ENCODE results near the gene SARS1.
A peak's percentile ranks its signal among the peaks of the same experiment; 100 is the strongest.

The SARS1 gene

GRCh38 chr1:109262231-109263055, 48.7 kb downstream of the SARS1 start:
- DNase-seq (ENCODE audit: low read depth, low spot score), result no peak
- Histone ChIP-seq H3K27ac (ENCODE audit: low read length) (no peak overlapping the region), H3K9me3 (ENCODE audit: control insufficient read depth, insufficient read depth, low read length) (no peaks in the 10 kb centered on the region), H3K4me3 (ENCODE audit: low read length) (no peak overlapping the region), H3K4me1 (ENCODE audit: control insufficient read depth, insufficient read depth, low read length) (peaks cover 5% of the 10 kb centered on the region), H3K27me3 (ENCODE audit: control insufficient read depth, insufficient read depth, low read length) (no peaks in the 10 kb centered on the region), H3K36me3 (ENCODE audit: control insufficient read depth, insufficient read depth, low read length) (peaks cover 28% of the 10 kb centered on the region)
- WGBS (ENCODE audit: insufficient coverage, insufficient read length), result no CpG with 5 or more reads among the region's 22 CpGs

- Histone ChIP-seq H3K27ac (ENCODE audit: low read length) (no peak overlapping the region), H3K27me3 (ENCODE audit: control insufficient read depth, insufficient read depth, low read length) (no peaks in the 10 kb centered on the region), H3K4me3 (ENCODE audit: low read length) (no peak overlapping the region), H3K4me1 (ENCODE audit: control insufficient read depth, insufficient read depth, low read length) (peaks cover 5% of the 10 kb centered on the region), H3K9me3 (ENCODE audit: control insufficient read depth, insufficient read depth, low read length) (no peaks in the 10 kb centered on the region), H3K36me3 (ENCODE audit: control insufficient read depth, insufficient read depth, low read length) (peaks cover 32% of the 10 kb centered on the region)
- no CpG with 5 or more reads among the region's 12 CpGs for WGBS (ENCODE audit: insufficient coverage, insufficient read length)
- DNase-seq (ENCODE audit: low read depth, low spot score), result no peak
Observed at GRCh38 chr1:109263234-109263596, 49.5 kb downstream of the SARS1 start.

- no CpG with 5 or more reads among the region's 29 CpGs for WGBS (ENCODE audit: insufficient coverage, insufficient read length)
- no peak overlapping the region for H3K4me3 ChIP-seq (ENCODE audit: low read length)
- peaks cover 29% of the 10 kb centered on the region for H3K36me3 ChIP-seq (ENCODE audit: control insufficient read depth, insufficient read depth, low read length)
- no peaks in the 10 kb centered on the region for H3K9me3 ChIP-seq (ENCODE audit: control insufficient read depth, insufficient read depth, low read length)
- H3K27ac ChIP-seq (ENCODE audit: low read length), result no peak overlapping the region
- no peaks in the 10 kb centered on the region for H3K27me3 ChIP-seq (ENCODE audit: control insufficient read depth, insufficient read depth, low read length)
- peak; percentile 88 for DNase-seq (ENCODE audit: low read depth, low spot score)
- peaks cover 5% of the 10 kb centered on the region for H3K4me1 ChIP-seq (ENCODE audit: control insufficient read depth, insufficient read depth, low read length)
Observed at GRCh38 chr1:109263597-109264378, 50.1 kb downstream of the SARS1 start.

DNA sequence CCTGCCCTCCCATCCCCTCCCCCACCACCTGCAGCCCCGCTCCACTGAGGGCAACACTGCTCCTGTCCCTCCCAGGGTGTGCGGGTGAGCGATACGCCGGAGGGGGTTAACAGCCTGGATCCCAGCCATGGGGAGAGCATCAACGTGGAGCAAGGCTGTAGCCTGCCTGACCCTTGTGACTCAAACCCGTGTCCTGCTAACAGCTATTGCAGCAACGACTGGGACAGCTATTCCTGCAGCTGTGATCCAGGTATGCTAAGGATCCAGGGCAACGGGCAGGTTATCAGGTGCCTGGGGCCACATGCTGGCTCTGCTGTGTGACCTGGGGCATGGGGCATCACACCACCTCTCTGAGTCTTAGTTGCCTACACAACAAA, 50.6 kb downstream of the SARS1 start:
- DNase-seq (ENCODE audit: low read depth, low spot score), result no peak
- Histone ChIP-seq H3K4me1 (ENCODE audit: control insufficient read depth, insufficient read depth, low read length) (peaks cover 5% of the 10 kb centered on the region), H3K27me3 (ENCODE audit: control insufficient read depth, insufficient read depth, low read length) (no peaks in the 10 kb centered on the region), H3K27ac (ENCODE audit: low read length) (no peak overlapping the region), H3K4me3 (ENCODE audit: low read length) (no peak overlapping the region), H3K9me3 (ENCODE audit: control insufficient read depth, insufficient read depth, low read length) (no peaks in the 10 kb centered on the region), H3K36me3 (ENCODE audit: control insufficient read depth, insufficient read depth, low read length) (peaks cover 29% of the 10 kb centered on the region)
- WGBS (ENCODE audit: insufficient coverage, insufficient read length), result no CpG with 5 or more reads among the region's 9 CpGs

DNA sequence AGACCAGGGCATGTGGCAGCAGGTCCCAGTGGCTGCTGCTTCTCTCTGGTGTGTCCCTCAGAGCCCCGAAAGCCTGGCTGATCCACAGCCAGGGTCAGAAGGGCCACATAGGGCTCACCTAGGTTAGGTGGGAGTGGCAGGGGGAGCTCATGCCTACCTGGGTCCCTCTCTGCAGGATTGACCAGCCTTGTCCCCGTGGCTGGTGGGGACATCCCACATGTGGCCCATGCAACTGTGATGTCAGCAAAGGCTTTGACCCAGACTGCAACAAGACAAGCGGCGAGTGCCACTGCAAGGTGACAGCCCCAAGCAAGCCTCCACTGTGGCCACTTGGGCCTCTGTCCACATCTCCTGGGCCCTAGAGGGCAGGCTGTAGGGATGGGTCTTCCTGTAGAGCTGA, 51.3 kb downstream of the SARS1 start:
- no peak overlapping the region for H3K27ac ChIP-seq (ENCODE audit: low read length)
- no peak overlapping the region for H3K4me3 ChIP-seq (ENCODE audit: low read length)
- no peaks in the 10 kb centered on the region for H3K27me3 ChIP-seq (ENCODE audit: control insufficient read depth, insufficient read depth, low read length)
- WGBS (ENCODE audit: insufficient coverage, insufficient read length), result no CpG with 5 or more reads among the region's 4 CpGs
- no peak for DNase-seq (ENCODE audit: low read depth, low spot score)
- H3K4me1 ChIP-seq (ENCODE audit: control insufficient read depth, insufficient read depth, low read length), result 0 out of 2 replicates have a peak, but pooled peaks cover 2% of the 10 kb centered on the region
- no peaks in the 10 kb centered on the region for H3K9me3 ChIP-seq (ENCODE audit: control insufficient read depth, insufficient read depth, low read length)
- H3K36me3 ChIP-seq (ENCODE audit: control insufficient read depth, insufficient read depth, low read length), result peaks cover 36% of the 10 kb centered on the region

- no CpG with 5 or more reads among the region's 13 CpGs for WGBS (ENCODE audit: insufficient coverage, insufficient read length)
- Histone ChIP-seq H3K27ac (ENCODE audit: low read length) (no peak overlapping the region), H3K4me1 (ENCODE audit: control insufficient read depth, insufficient read depth, low read length) (0 out of 2 replicates have a peak, but pooled peaks cover 2% of the 10 kb centered on the region), H3K4me3 (ENCODE audit: low read length) (no peak overlapping the region), H3K9me3 (ENCODE audit: control insufficient read depth, insufficient read depth, low read length) (no peaks in the 10 kb centered on the region), H3K36me3 (ENCODE audit: control insufficient read depth, insufficient read depth, low read length) (peaks cover 40% of the 10 kb centered on the region), H3K27me3 (ENCODE audit: control insufficient read depth, insufficient read depth, low read length) (no peaks in the 10 kb centered on the region)
- DNase-seq (ENCODE audit: low read depth, low spot score), result no peak
Observed at GRCh38 chr1:109265741-109266330, 52.1 kb downstream of the SARS1 start.

GRCh38 chr1:109266965-109267364, 53.2 kb downstream of the SARS1 start:
- no peak for DNase-seq (ENCODE audit: low read depth, low spot score)
- H3K36me3 ChIP-seq (ENCODE audit: control insufficient read depth, insufficient read depth, low read length), result peaks cover 37% of the 10 kb centered on the region
- no peaks in the 10 kb centered on the region for H3K27me3 ChIP-seq (ENCODE audit: control insufficient read depth, insufficient read depth, low read length)
- no peaks in the 10 kb centered on the region for H3K9me3 ChIP-seq (ENCODE audit: control insufficient read depth, insufficient read depth, low read length)
- H3K4me3 ChIP-seq (ENCODE audit: low read length), result no peak overlapping the region
- H3K4me1 ChIP-seq (ENCODE audit: control insufficient read depth, insufficient read depth, low read length), result 0 out of 2 replicates have a peak, but pooled peaks cover 2% of the 10 kb centered on the region
- no peak overlapping the region for H3K27ac ChIP-seq (ENCODE audit: low read length)
- no CpG with 5 or more reads among the region's 11 CpGs for WGBS (ENCODE audit: insufficient coverage, insufficient read length)

DNA sequence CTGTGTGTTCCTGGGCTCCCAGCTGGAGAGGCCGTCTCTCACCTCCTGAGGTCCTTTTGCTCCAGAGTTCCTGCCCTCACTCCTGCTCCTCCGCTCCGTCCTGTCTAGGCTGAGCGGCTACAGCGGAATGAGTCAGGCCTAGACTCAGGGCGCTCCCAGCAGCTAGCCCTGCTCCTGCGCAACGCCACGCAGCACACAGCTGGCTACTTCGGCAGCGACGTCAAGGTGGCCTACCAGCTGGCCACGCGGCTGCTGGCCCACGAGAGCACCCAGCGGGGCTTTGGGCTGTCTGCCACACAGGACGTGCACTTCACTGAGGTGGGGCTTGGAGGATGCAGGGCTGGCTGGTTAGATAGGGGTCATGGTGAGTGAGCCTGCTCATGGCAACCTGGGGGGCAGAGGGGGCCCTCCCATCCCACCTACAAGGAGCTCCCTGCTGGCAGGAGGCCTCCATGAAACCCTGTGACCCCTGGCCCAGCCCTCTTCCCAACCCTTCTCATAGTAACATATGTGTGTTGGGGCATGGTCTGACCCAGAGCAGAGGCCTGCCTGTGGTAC, 54.1 kb downstream of the SARS1 start:
- no peak overlapping the region for H3K27ac ChIP-seq (ENCODE audit: low read length)
- no peaks in the 10 kb centered on the region for H3K27me3 ChIP-seq (ENCODE audit: control insufficient read depth, insufficient read depth, low read length)
- no CpG with 5 or more reads among the region's 17 CpGs for WGBS (ENCODE audit: insufficient coverage, insufficient read length)
- no peak overlapping the region for H3K4me3 ChIP-seq (ENCODE audit: low read length)
- peaks cover 38% of the 10 kb centered on the region for H3K36me3 ChIP-seq (ENCODE audit: control insufficient read depth, insufficient read depth, low read length)
- 0 out of 2 replicates have a peak, but pooled peaks cover 2% of the 10 kb centered on the region for H3K4me1 ChIP-seq (ENCODE audit: control insufficient read depth, insufficient read depth, low read length)
- H3K9me3 ChIP-seq (ENCODE audit: control insufficient read depth, insufficient read depth, low read length), result no peaks in the 10 kb centered on the region
- DNase-seq (ENCODE audit: low read depth, low spot score), result no peak

- Histone ChIP-seq H3K4me3 (ENCODE audit: low read length) (no peak overlapping the region), H3K9me3 (ENCODE audit: control insufficient read depth, insufficient read depth, low read length) (no peaks in the 10 kb centered on the region), H3K4me1 (ENCODE audit: control insufficient read depth, insufficient read depth, low read length) (no peaks in the 10 kb centered on the region), H3K27ac (ENCODE audit: low read length) (no peak overlapping the region), H3K36me3 (ENCODE audit: control insufficient read depth, insufficient read depth, low read length) (peaks cover 38% of the 10 kb centered on the region), H3K27me3 (ENCODE audit: control insufficient read depth, insufficient read depth, low read length) (no peaks in the 10 kb centered on the region)
- no CpG with 5 or more reads among the region's 29 CpGs for WGBS (ENCODE audit: insufficient coverage, insufficient read length)
- DNase-seq (ENCODE audit: low read depth, low spot score), result no peak
Observed at GRCh38 chr1:109268431-109269211, 54.9 kb downstream of the SARS1 start.
